Stimulated activated naive CD8-positive, alpha-beta T cell treated with anti-CD3 and anti-CD28 coated beads, Interleukin-15, Interleukin-2, amounts not matched to agents 100 ng/mL and 50 ng/mL, for 24 hours (primary cell): ENCODE measurements around the gene METTL13.

ENCODE experiments used
- H3K27ac Mint-ChIP-seq: one replicate; pipeline ENCODE4 v1.8.0; 2021; ENCODE audit warnings: mild to moderate bottlenecking, mixed read lengths
- H3K27me3 Mint-ChIP-seq: one replicate; pipeline ENCODE4 v1.8.0; 2021; ENCODE audit warnings: mixed read lengths
- H3K36me3 Mint-ChIP-seq: one replicate; pipeline ENCODE4 v1.8.0; 2021; ENCODE audit warnings: low read depth, mixed read lengths
- H3K4me1 Mint-ChIP-seq: one replicate; pipeline ENCODE4 v1.8.0; 2021; ENCODE audit warnings: low read depth, mixed read lengths
- H3K4me3 Mint-ChIP-seq: one replicate; pipeline ENCODE4 v1.8.0; 2021; ENCODE audit warnings: mild to moderate bottlenecking, mixed read lengths
- H3K9me3 Mint-ChIP-seq: one replicate; pipeline ENCODE4 v1.8.0; 2021; ENCODE audit warnings: mixed read lengths

Gene METTL13

DNA sequence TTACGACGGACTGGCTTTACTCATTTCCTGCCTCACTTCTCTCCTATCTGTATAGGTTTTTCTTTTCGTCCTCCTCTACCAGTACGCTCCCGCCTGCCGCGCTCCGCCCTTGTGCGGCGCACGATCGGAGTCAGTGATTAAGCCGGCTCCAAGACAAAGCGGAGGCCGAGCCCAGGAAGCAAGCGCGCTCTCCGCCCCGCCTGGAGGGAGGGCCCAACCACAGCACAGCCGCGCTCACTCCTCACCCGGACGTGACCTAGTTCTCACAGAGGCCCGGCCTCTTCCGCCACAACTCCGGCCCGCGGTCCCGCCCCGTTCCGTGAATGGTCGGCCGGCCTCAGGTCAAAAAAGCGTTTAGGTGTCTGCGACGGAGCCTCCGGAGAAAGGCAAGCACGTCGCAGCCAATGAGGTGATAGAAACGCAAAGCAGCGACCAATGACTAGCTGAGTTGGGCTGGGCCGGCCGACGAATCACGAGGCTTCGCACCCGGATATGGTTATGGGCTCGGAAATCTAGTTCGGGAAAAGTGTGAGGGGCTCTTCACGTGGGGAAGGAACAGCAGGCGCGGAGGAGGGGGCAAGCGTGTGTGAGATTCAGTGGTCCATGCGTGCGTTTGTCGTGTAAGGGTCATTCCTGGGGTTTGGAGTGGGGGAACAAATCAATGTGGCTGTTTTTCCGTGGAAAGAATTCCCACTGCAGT, at the start of gene METTL13:
METTL13 (plus strand) TSS at position 485 of the 700 bp plus-strand sequence. CDS start 308 bp downstream, outside the sequence.
- Mint-ChIP-seq H3K9me3 (no peaks in the 10 kb centered on the region), H3K4me1 (peaks cover 60% of the 10 kb centered on the region), H3K27me3 (no peaks in the 10 kb centered on the region), H3K27ac (peak within 1 kb of the TSS; percentile 98), H3K4me3 (peak within 1 kb of the TSS; percentile 98), H3K36me3 (peaks cover 36% of the 10 kb centered on the region)

DNA sequence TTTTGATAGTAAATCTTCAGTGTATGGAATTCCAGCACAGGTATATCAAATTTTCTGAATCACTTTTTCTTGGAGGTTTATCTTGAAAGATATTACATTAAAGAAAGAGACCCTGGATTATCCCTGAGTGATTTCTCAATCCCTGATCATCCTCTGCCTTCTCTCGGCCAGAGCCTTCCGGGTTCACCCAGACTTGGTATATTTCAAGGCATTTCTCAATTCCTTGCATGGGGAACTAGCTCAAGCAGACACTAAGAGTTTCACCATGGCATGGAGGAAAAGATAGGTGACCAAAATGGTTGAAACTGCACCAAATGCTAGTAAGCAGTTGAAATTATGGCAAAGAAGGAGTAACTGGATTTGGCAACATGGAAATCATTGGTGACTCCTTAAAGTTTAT, 45.3 kb upstream of the METTL13 start:
- H3K27me3 Mint-ChIP-seq: no peaks in the 10 kb centered on the region
- no peaks in the 10 kb centered on the region for H3K9me3 Mint-ChIP-seq
- H3K27ac Mint-ChIP-seq: no peak overlapping the region
- no peak overlapping the region for H3K4me3 Mint-ChIP-seq
- peaks cover 38% of the 10 kb centered on the region for H3K4me1 Mint-ChIP-seq
- H3K36me3 Mint-ChIP-seq: peaks cover 26% of the 10 kb centered on the region

- peaks cover 26% of the 10 kb centered on the region for H3K36me3 Mint-ChIP-seq
- H3K4me3 Mint-ChIP-seq: no peak overlapping the region
- peak overlapping the region; percentile 77 for H3K27ac Mint-ChIP-seq
- H3K4me1 Mint-ChIP-seq: peaks cover 58% of the 10 kb centered on the region
- H3K9me3 Mint-ChIP-seq: no peaks in the 10 kb centered on the region
- H3K27me3 Mint-ChIP-seq: no peaks in the 10 kb centered on the region
These were observed 42.5 kb upstream of the METTL13 start for GRCh38 chr1:171738911-171739310.

GRCh38 chr1:171739656-171740055, 41.8 kb upstream of the METTL13 start:
- H3K9me3 Mint-ChIP-seq: no peaks in the 10 kb centered on the region
- H3K27me3 Mint-ChIP-seq: no peaks in the 10 kb centered on the region
- peaks cover 23% of the 10 kb centered on the region for H3K36me3 Mint-ChIP-seq
- H3K4me3 Mint-ChIP-seq: peak overlapping the region; percentile 98
- peaks cover 62% of the 10 kb centered on the region for H3K4me1 Mint-ChIP-seq
- peak overlapping the region; percentile 26 for H3K27ac Mint-ChIP-seq

- H3K4me3 Mint-ChIP-seq: peak overlapping the region; percentile 98
- H3K9me3 Mint-ChIP-seq: no peaks in the 10 kb centered on the region
- H3K4me1 Mint-ChIP-seq: peaks cover 60% of the 10 kb centered on the region
- peak overlapping the region; percentile 53 for H3K27ac Mint-ChIP-seq
- H3K27me3 Mint-ChIP-seq: no peaks in the 10 kb centered on the region
- peaks cover 20% of the 10 kb centered on the region for H3K36me3 Mint-ChIP-seq
These were observed 41.0 kb upstream of the METTL13 start for GRCh38 chr1:171740356-171740863.

DNA sequence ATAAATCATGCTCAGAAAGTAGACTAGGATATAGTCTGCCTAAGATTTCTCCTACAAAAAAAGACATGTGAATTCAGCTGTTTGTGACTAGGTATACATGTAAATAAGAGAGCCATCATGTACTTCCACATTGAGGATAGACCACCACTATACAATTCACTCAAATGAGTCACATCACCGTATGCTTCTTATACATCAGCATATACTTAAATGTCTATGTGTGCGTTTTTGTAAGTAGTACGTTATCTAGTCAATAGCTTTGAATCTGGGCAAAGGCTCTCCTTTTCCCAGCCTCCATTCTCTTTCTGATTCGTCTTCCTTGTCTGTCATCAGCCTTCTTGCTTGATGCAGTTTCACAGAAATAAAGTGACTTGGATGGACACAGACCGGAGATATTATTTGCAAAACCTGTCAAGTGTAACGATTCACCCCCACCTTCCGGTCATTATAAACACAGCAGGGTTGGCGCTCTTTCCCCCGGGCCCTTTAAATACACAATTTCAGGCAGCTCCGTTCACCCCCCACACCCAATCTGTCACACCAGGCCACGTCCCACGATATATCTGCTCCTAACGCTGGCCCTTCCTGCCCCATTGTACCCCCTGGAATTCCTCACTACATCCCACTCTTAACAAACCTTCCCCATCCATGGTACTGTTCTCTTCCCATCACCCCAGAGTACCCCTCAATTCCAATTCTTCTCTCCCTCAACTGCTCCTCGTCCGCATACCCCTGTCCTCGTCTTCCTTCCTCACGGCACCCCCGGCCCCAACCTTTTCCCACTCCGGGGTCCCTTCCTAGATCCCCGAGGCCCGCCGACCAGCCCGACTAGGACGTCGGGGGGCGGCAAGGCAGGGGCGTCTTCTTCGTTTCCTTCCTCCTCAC, 40.2 kb upstream of the METTL13 start:
- Mint-ChIP-seq H3K9me3 (no peaks in the 10 kb centered on the region), H3K27me3 (no peaks in the 10 kb centered on the region), H3K36me3 (peaks cover 16% of the 10 kb centered on the region), H3K4me3 (peak overlapping the region; percentile 98), H3K27ac (peak overlapping the region; percentile 98), H3K4me1 (peaks cover 60% of the 10 kb centered on the region)

DNA sequence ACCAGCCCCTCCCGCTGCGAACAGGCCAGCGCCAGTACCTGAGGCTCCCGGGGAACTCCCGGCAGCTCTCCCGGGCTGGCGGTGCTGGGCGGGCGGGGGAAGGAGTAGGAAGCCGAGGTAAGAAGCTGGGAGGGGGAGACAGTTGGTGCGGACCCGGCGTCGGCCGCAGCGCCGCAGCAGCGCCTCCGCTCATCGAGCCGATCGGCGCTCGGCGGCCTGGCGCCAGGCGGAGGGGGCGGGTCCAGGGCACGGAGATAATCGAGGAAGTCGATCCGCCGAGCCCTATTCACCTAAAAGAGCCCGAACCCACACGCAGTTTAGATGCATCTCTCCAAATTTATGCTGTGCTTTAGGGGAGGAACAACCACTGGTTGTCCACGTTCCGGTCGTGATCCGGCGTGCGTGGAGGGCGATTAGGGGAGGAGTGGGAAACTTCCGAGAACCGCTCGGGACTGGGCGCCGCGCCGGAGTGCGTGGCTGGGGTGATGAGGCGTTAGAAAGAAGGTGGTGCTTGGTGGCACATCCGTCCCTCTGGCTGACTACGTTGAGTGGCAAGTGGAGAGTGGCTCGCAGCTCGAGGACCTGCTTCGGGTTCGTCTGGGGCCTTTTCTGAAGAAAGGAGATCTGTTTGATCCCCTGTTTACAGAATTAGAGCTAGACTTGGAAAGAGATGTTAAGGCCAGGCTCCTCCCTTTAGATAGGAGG, 39.4 kb upstream of the METTL13 start, which contains the start of gene VAMP4:
VAMP4 (minus strand) TSS at position 194 of the 705 bp plus-strand sequence. CDS start 3,651 bp downstream, outside the sequence.
- Mint-ChIP-seq H3K9me3 (no peaks in the 10 kb centered on the region), H3K27ac (peak within 1 kb of the TSS; percentile 98), H3K27me3 (no peaks in the 10 kb centered on the region), H3K4me1 (peaks cover 60% of the 10 kb centered on the region), H3K36me3 (peaks cover 8% of the 10 kb centered on the region), H3K4me3 (peak within 1 kb of the TSS; percentile 98)

- Mint-ChIP-seq H3K4me3 (peak overlapping the region; percentile 98), H3K27me3 (no peaks in the 10 kb centered on the region), H3K4me1 (peaks cover 60% of the 10 kb centered on the region), H3K36me3 (peaks cover 7% of the 10 kb centered on the region), H3K27ac (peak overlapping the region; percentile 98), H3K9me3 (no peaks in the 10 kb centered on the region)
These were observed 38.9 kb upstream of the METTL13 start for GRCh38 chr1:171742577-171742922.

GRCh38 chr1:171743081-171743870, 38.2 kb upstream of the METTL13 start:
- H3K36me3 Mint-ChIP-seq: peaks cover 5% of the 10 kb centered on the region
- H3K4me3 Mint-ChIP-seq: peak overlapping the region; percentile 98
- H3K9me3 Mint-ChIP-seq: no peaks in the 10 kb centered on the region
- peaks cover 58% of the 10 kb centered on the region for H3K4me1 Mint-ChIP-seq
- no peaks in the 10 kb centered on the region for H3K27me3 Mint-ChIP-seq
- peak overlapping the region; percentile 98 for H3K27ac Mint-ChIP-seq

- H3K27ac Mint-ChIP-seq: no peak overlapping the region
- no peaks in the 10 kb centered on the region for H3K36me3 Mint-ChIP-seq
- H3K4me3 Mint-ChIP-seq: no peak overlapping the region
- no peaks in the 10 kb centered on the region for H3K27me3 Mint-ChIP-seq
- H3K4me1 Mint-ChIP-seq: peaks cover 40% of the 10 kb centered on the region
- no peaks in the 10 kb centered on the region for H3K9me3 Mint-ChIP-seq
These were observed 36.5 kb upstream of the METTL13 start for GRCh38 chr1:171744986-171745385.

DNA sequence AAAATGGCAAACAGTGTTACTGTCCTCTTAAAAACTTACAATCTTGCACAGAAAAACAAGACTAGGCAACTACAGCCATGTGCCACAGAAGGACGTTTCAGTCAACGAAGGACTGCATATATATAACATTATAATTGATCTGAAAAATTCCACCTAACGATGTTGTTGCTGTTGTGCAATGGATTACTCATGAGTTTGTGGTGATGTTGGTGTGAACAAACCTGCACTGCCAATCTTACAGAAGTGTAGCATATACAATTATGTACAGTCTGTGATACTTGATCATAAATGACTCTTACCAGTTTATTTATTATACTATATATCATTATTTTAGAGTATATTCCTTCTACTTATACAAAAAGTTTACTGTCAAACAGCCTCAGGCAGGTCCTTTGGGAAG, 32.8 kb upstream of the METTL13 start:
- no peak overlapping the region for H3K27ac Mint-ChIP-seq
- H3K36me3 Mint-ChIP-seq: no peaks in the 10 kb centered on the region
- no peaks in the 10 kb centered on the region for H3K27me3 Mint-ChIP-seq
- H3K4me3 Mint-ChIP-seq: no peak overlapping the region
- no peaks in the 10 kb centered on the region for H3K9me3 Mint-ChIP-seq
- peaks cover 7% of the 10 kb centered on the region for H3K4me1 Mint-ChIP-seq

GRCh38 chr1:171751221-171751620, 30.2 kb upstream of the METTL13 start:
- no peaks in the 10 kb centered on the region for H3K9me3 Mint-ChIP-seq

DNA sequence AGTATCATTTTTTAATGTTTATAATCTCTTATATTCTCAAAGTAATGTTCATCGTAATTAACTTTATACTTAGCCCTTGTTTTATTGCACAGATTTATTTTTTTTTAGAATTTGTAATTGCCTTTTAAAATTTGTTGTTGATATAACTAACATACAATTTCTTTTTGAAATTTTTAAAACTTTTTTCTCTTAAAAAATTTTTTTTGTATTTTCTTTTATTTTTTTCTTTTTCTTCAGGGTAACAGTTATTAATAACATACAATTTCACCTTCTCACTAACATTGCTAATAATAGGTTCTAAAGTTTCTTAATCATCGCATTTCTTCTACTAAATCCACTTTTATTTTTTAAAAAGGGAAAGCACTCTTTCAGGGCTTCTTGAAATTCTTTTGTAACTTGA, 28.3 kb upstream of the METTL13 start:
- Mint-ChIP-seq H3K9me3 (no peaks in the 10 kb centered on the region), H3K36me3 (no peaks in the 10 kb centered on the region), H3K4me1 (no peaks in the 10 kb centered on the region), H3K27me3 (peaks cover 7% of the 10 kb centered on the region), H3K27ac (no peak overlapping the region), H3K4me3 (no peak overlapping the region)

More at GRCh38 chr1:171751221-171751620, 30.2 kb upstream of the METTL13 start:
- H3K4me1 Mint-ChIP-seq: no peaks in the 10 kb centered on the region
- no peak overlapping the region for H3K27ac Mint-ChIP-seq
- no peaks in the 10 kb centered on the region for H3K36me3 Mint-ChIP-seq
- peaks cover 4% of the 10 kb centered on the region for H3K27me3 Mint-ChIP-seq
- H3K4me3 Mint-ChIP-seq: no peak overlapping the region
